K562 (cell line): ENCODE data around the gene RFC2. TPM values are rescaled to one million over a fixed set of nuclear protein-coding genes. Genes with fewer than 3 reads are reported as not detected.

Source experiments
- CEBPG ChIP-seq, 3 experiments: fragments of 200-800 bp in 1 of 3; sonication (Bioruptor generic) in 1 of 3; sonication (generic) in 1 of 3; formaldehyde crosslinking in 1 of 3; IDR thresholded peaks in 2 of 3; conservative IDR thresholded peaks in 1 of 3; 2 replicates each; pipeline versions ENCODE4 v1.6.1 to v1.8.0; 2016 to 2022; ENCODE audit warnings: missing compliant biosample characterization in 2 of 3, missing genetic modification characterization in 2 of 3, mild to moderate bottlenecking in 1 of 3, missing genetic modification reagents in 1 of 3
- EGR1 ChIP-seq: fragments of 450-650 bp; conservative IDR thresholded peaks from 2 replicates; pipeline ENCODE4 v1.6.1; 2017; ENCODE audit warnings: mild to moderate bottlenecking
- GABPB2 ChIP-seq: fragments of 250-450 bp; sonication (Bioruptor Pico); conservative IDR thresholded peaks from 2 replicates; pipeline ENCODE4 v1.5.1; 2021; ENCODE audit warnings: mild to moderate bottlenecking
- HNRNPUL1 ChIP-seq: fragments of 200-400 bp; formaldehyde crosslinking; IDR thresholded peaks from 2 replicates; pipeline ENCODE4 v1.6.1; 2017; ENCODE audit warnings: low read length
- KDM2B ChIP-seq: fragments of 250-450 bp; sonication (Bioruptor Pico); IDR thresholded peaks from 2 replicates; pipeline ENCODE4 v1.8.0; 2021; ENCODE audit warnings: mild to moderate bottlenecking, moderate library complexity
- NEUROD1 ChIP-seq: fragments of 150-350 bp; IDR thresholded peaks from 2 replicates; pipeline ENCODE4 v1.6.1; 2014; ENCODE audit warnings: borderline replicate concordance, low read length, low read depth; ENCODE audit not compliant: partially characterized antibody
- NR4A1 ChIP-seq, 2 experiments: fragments of 250-450 bp in 1 of 2; fragments of 450-650 bp in 1 of 2; sonication (Bioruptor Pico) in 1 of 2; IDR thresholded peaks; 2 replicates each; pipeline versions ENCODE4 v1.4.0 to v1.6.1; 2016 to 2020; ENCODE audit warnings: mild to moderate bottlenecking in 2 of 2, missing compliant biosample characterization in 1 of 2, missing genetic modification characterization in 1 of 2, moderate library complexity in 1 of 2
- POLR2B ChIP-seq: fragments of 450-650 bp; IDR thresholded peaks from 2 replicates; pipeline ENCODE4 v1.6.1; 2018; ENCODE audit warnings: low read depth; ENCODE audit not compliant: partially characterized antibody
- PPARD ChIP-seq: fragments of 250-450 bp; sonication (Bioruptor Pico); IDR thresholded peaks from 2 replicates; pipeline ENCODE4 v1.8.0; 2022; ENCODE audit warnings: inconsistent platforms, mild to moderate bottlenecking, moderate library complexity
- RFX7 ChIP-seq: fragments of 250-450 bp; sonication (Bioruptor Pico); IDR thresholded peaks from 2 replicates; pipeline ENCODE4 v1.5.1; 2021; ENCODE audit warnings: mild to moderate bottlenecking
- SP2 ChIP-seq: IDR thresholded peaks from 2 replicates; pipeline ENCODE4 v1.6.1; 2011; ENCODE audit warnings: mild to moderate bottlenecking, low read depth, low read length, moderate library complexity; ENCODE audit not compliant: poor library complexity, severe bottlenecking; ENCODE audit errors: extremely low read depth
- ZNF584 ChIP-seq: fragments of 200-800 bp; sonication (Bioruptor generic); IDR thresholded peaks from 2 replicates; pipeline ENCODE4 v1.6.1; 2016; ENCODE audit warnings: low read depth, mild to moderate bottlenecking, missing genetic modification characterization, missing compliant biosample characterization
- polyA plus RNA-seq, 8 experiments: library from polyadenylated mRNA; depleted of rRNA in 4 of 8; stranded (reverse) in 5 of 8; unstranded in 3 of 8; fragments of >200 nt; fragmentation: Nextera tagmentation in 2 of 8; fragmentation: Illumina TruSeq in 1 of 8; extraction: Ambion mirVana in 2 of 8; extraction: Trizol in 1 of 8; gene quantifications; 2 replicates each; pipeline versions ENCODE4 v1.2.1 to v1.2.3, GENCODE V29; 2011 to 2014; ENCODE audit warnings: inconsistent platforms in 1 of 8, missing spikeins in 1 of 8
- total RNA-seq, 7 experiments: library from RNA; depleted of rRNA in 6 of 7; stranded (reverse); fragments of >200 nt in 6 of 7; fragmentation: Illumina TruSeq in 2 of 7; extraction: Trizol in 2 of 7; gene quantifications; 2 replicates each; pipeline versions ENCODE4 v1.2.1 to v1.2.3, GENCODE V29; 2011 to 2021; ENCODE audit warnings: low replicate concordance in 1 of 7
- TF ChIP-seq, protein P1 (sequence below), 2 experiments: fragments of 450-650 bp in 1 of 2; sonication (generic) in 1 of 2; formaldehyde crosslinking in 1 of 2; IDR thresholded peaks in 1 of 2; conservative IDR thresholded peaks in 1 of 2; 2 replicates each; pipeline versions ENCODE4 v1.6.1 to v1.8.1; 2016 to 2023; ENCODE audit warnings: mild to moderate bottlenecking in 2 of 2, moderate library complexity in 2 of 2, inconsistent platforms in 1 of 2, missing genetic modification reagents in 1 of 2

The RFC2 gene
- total and polyA plus RNA-seq, 9 of the 15 experiments (the other 6 are each of a cell fraction or from before 2014, with no cell fraction given): 32.5 to 161 (median 102) TPM

DNA sequence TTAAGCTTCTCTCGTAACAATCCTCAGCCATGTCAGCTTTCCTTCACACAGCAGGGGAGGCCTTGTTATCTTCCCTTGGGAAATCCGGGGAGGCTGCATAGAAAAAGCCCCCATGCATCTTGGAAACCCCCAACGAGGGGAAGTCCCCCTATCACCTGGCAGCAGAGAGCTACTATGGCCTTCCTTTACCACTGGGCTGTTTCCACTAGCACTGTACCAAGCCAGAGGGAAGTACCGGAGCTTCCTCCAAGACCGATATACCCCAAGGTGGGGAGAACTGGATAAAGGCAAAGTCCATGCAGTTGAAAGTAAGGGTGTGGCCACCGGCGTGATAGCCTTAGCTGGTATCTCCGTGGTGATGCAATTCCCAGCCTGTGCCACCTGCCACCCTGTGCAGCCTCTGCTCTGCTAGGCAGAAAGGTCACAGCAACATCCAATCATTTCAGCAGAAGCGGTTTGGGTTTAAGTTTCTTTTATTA lies 30.6 kb upstream of the RFC2 start (continued):
- TF ChIP-seq CEBPG (CRISPR knock-in tag; IDR thresholded peaks at IDR 0.05) (0 out of 2 replicates have a peak, but pooled peaks have one; percentile 30), CEBPG (tag; conservative IDR thresholded peaks at IDR 0.05 in 1 of 2, IDR thresholded peaks at IDR 0.05 in 1 of 2) (peak; percentile 35 to 62; a peak in 2 of 4 replicates), POLR2B (no peak), ZNF584 (CRISPR knock-in tag) (no peak), HNRNPUL1 (no peak), NEUROD1 (no peak), NR4A1 (CRISPR knock-in tag; IDR thresholded peaks at IDR 0.05) (no peak), NR4A1 (tag; IDR thresholded peaks at IDR 0.05) (no peak), KDM2B (no peak), PPARD (CRISPR knock-in tag) (no peak), SP2 (no peak), RFX7 (no peak), EGR1 (no peak), GABPB2 (CRISPR knock-in tag) (no peak)
- TF ChIP-seq, protein P1, sequence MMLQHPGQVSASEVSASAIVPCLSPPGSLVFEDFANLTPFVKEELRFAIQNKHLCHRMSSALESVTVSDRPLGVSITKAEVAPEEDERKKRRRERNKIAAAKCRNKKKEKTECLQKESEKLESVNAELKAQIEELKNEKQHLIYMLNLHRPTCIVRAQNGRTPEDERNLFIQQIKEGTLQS (IDR thresholded peaks at IDR 0.05): peak; percentile 69
- TF ChIP-seq, protein P1 (CRISPR knock-in tag; conservative IDR thresholded peaks at IDR 0.05): no peak
